Naive thymus-derived CD4-positive, alpha-beta T cell (primary cell): Measurements from ENCODE around the gene ERFL. TPM values are rescaled to one million over a fixed set of nuclear protein-coding genes. Genes with fewer than 3 reads are reported as not detected.

Source experiments
- ATAC-seq: fragments of 150-1000 bp; cut with Tn5 transposase; 2 replicates; pipeline ENCODE4 v1.10.0; 2021; ENCODE audit warnings: mild to moderate bottlenecking, moderate library complexity
- CTCF ChIA-PET: fragments of 350-600 bp; sonication (Branson Sonifier 250); formaldehyde crosslinking; loops from one replicate; lab custom pipeline; 2021; ENCODE audit warnings: antibody characterized with exemption; lab: Charles Lee
- POLR2A ChIA-PET: fragments of 350-600 bp; sonication (Branson Sonifier 250); formaldehyde crosslinking; loops from one replicate; lab custom pipeline; 2021; ENCODE audit warnings: antibody characterized with exemption, inconsistent platforms; lab: Charles Lee
- DNase-seq, 9 donors: peaks; one replicate each; pipeline versions ENCODE4 v3.0.0 to v3.0.0-alpha.2; 2020 to 2022; ENCODE audit warnings: mixed read lengths in 1 of 9
- H3K27ac ChIP-seq: one replicate; pipeline ENCODE4 v1.7.0; 2013; ENCODE audit warnings: mild to moderate bottlenecking, low read depth, low read length, moderate library complexity
- H3K27me3 ChIP-seq, 2 donors: one replicate each; pipeline ENCODE4 v1.7.0; 2013; ENCODE audit warnings: low read length in 2 of 2, mild to moderate bottlenecking in 2 of 2, moderate library complexity in 2 of 2; ENCODE audit not compliant: control insufficient read depth in 2 of 2, insufficient read depth in 2 of 2
- H3K36me3 ChIP-seq, 3 experiments: 1 replicate in 2 of 3; 2 replicates in 1 of 3; pipeline ENCODE4 v1.7.0; 2013; ENCODE audit warnings: low read length in 3 of 3, mild to moderate bottlenecking in 3 of 3, moderate library complexity in 1 of 3; ENCODE audit not compliant: insufficient read depth in 3 of 3, control insufficient read depth in 2 of 3
- H3K4me1 ChIP-seq, 2 donors: one replicate each; pipeline ENCODE4 v1.7.0; 2013; ENCODE audit warnings: low read length in 2 of 2, mild to moderate bottlenecking in 2 of 2, moderate library complexity in 1 of 2; ENCODE audit not compliant: control insufficient read depth in 2 of 2, insufficient read depth in 2 of 2
- H3K4me3 ChIP-seq: 2 replicates; pipeline ENCODE4 v1.7.0; 2013; ENCODE audit warnings: mild to moderate bottlenecking, low read length
- H3K9me3 ChIP-seq, 3 experiments: 1 replicate in 2 of 3; 2 replicates in 1 of 3; pipeline ENCODE4 v1.7.0; 2013; ENCODE audit warnings: low read length in 3 of 3; ENCODE audit not compliant: control insufficient read depth in 2 of 3
- H3K27ac Mint-ChIP-seq, 9 donors: one replicate each; pipeline ENCODE4 v1.8.0; 2020 to 2022; ENCODE audit warnings: mixed read lengths in 9 of 9, mild to moderate bottlenecking in 8 of 9, moderate library complexity in 5 of 9, inconsistent platforms in 2 of 9
- H3K27me3 Mint-ChIP-seq, 5 donors: one replicate each; pipeline ENCODE4 v1.8.0; 2021 to 2022; ENCODE audit warnings: mixed read lengths in 5 of 5, mild to moderate bottlenecking in 1 of 5
- H3K36me3 Mint-ChIP-seq, 5 donors: one replicate each; pipeline ENCODE4 v1.8.0; 2020 to 2022; ENCODE audit warnings: mixed read lengths in 5 of 5, mild to moderate bottlenecking in 3 of 5, inconsistent platforms in 1 of 5
- H3K4me1 Mint-ChIP-seq, 7 donors: one replicate each; pipeline ENCODE4 v1.8.0; 2020 to 2022; ENCODE audit warnings: mixed read lengths in 7 of 7, mild to moderate bottlenecking in 3 of 7, inconsistent platforms in 1 of 7
- H3K4me3 Mint-ChIP-seq, 10 donors: one replicate each; pipeline ENCODE4 v1.8.0; 2020 to 2022; ENCODE audit warnings: mild to moderate bottlenecking in 10 of 10, mixed read lengths in 10 of 10, moderate library complexity in 6 of 10, inconsistent platforms in 2 of 10
- H3K9me3 Mint-ChIP-seq, 11 donors: one replicate each; pipeline ENCODE4 v1.8.0; 2020 to 2022; ENCODE audit warnings: mixed read lengths in 11 of 11, mild to moderate bottlenecking in 4 of 11, inconsistent platforms in 1 of 11, moderate library complexity in 1 of 11
- intact Hi-C, 2 donors: fragments of 100-400 bp; cut with micrococcal nuclease; formaldehyde crosslinking; loops; one replicate each; pipeline ENCODE4 v1.15.1; 2023
- polyA plus RNA-seq, 2 donors: library from polyadenylated mRNA; unstranded; fragments of 300-500 nt; fragmentation: Illumina TruSeq; gene quantifications; one replicate each; pipeline ENCODE4 v1.2.3, GENCODE V29; 2021
- total RNA-seq, 6 experiments: library from RNA in 5 of 6; stranded (reverse) in 5 of 6; gene quantifications; 1 replicate in 5 of 6; 2 replicates in 1 of 6; pipeline ENCODE4 v1.2.3 and lab custom pipeline; 2021 to 2026

Gene ERFL
- total and polyA plus RNA-seq, 7 experiments from 2014 or later = 3.0 to 15.0 (median 8.0) TPM; not detected in 2

DNA sequence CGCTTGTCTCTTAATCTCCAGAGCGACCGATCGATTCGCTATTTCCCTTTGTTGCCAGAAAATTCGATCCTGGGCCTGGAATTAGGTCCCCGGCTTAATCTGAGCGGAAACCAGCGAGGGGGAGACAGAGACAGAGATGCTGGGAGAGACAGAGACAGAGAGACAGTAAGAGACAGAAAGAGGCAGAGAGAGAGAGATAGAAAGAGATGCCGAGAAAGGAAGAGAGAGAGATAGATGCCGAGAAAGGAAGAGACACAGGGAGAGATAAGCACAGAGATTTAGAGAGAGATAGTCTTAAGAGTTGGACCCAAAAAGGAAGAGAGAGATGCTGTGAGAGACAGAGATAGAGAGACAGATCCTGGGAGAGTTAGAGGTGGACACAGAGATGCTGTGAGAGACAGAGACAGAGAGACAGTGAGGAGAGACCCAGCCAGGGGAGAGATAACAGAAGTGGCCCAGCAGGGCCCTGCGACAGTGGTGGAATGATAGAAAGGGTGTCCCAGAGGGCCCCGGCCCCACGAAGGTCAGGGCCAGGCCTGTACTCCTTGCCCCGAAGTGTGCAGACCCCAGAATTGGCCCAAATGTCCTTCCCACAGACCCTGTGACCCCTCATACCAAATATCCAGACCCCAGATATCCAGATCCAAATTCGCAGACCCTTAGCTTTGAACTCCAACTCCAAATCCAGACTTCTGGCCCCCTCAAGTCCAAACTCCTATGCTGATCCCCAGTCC is 1.3 kb downstream of the ERFL start:
- ChIA-PET CTCF (interaction anchor here (1.1 kb wide), 1 partner anchor 52 kb away, joined by 3 read pairs; no protein-coding TSS in a partner anchor), POLR2A (interaction anchor here (0.7 to 5.2 kb wide), 4 partner anchors 19 to 52 kb away, joined by 3 to 43 read pairs (median 4); partner anchors contain the start of genes CD79A and RABAC1)
- Histone ChIP-seq H3K9me3 (no peaks in the 10 kb centered on the region), H3K27ac (peak overlapping the region; percentile 70), H3K4me3 (no peak overlapping the region), H3K4me1 (peaks cover 18 to 22% of the 10 kb centered on the region in 2 donors), H3K36me3 (no peaks in the 10 kb centered on the region), H3K27me3 (no peaks in the 10 kb centered on the region)
- intact Hi-C loops = loop anchor here in 1 of 2 donors (2.0 kb wide), 1 partner anchor 14 kb away; no protein-coding TSS in a partner anchor
- ATAC-seq (no peak), DNase-seq (no peak)
- Mint-ChIP-seq H3K27ac (no peak overlapping the region), H3K4me1 (peaks cover 30 to 44% (median 34%) of the 10 kb centered on the region in 7 donors), H3K36me3 (peaks cover 0 to 10% (median 4%) of the 10 kb centered on the region in 5 donors), H3K4me3 (no peak overlapping the region), H3K9me3 (peaks cover 0 to 3% (median 0%) of the 10 kb centered on the region in 11 donors), H3K27me3 (peaks cover 0 to 18% (median 10%) of the 10 kb centered on the region in 5 donors)

DNA sequence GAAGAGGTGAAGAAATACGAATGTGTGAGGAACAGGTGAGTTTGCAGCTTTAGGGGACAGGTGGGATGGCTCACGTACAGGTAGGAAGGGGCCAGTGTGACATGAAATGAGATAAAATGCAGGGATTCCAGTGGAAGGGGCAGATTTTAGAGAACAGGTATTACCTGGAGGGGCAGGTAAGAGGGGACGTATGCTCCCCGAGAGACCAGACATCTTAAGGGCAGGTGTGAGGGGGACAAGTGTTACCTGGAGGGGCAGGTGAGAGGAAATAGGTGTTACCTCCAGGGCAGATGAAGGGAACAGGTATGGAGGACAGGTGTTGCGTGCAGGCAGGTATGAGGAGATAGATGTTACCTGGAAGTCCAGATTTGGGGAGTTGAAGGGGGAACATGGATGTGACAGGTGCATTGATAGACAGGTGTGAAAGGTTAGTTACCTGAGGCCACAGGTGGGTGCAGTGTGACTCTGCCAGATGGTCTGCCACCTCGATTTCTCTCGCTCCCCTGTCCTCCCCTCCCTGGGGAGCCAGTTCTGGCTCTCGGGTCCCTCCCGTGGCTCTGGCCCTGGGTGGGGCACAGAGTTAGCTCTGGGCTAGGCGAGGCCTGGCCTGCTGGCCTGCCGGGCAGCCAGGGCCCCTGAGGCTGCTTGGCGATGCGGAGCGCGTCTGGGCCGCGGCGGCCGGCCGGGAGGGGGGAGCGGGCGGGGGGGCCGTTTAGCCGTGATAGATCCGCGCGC is 2.1 kb downstream of the ERFL start:
- CTCF ChIA-PET = no interaction called here
- no peak overlapping the region for H3K4me3 Mint-ChIP-seq

DNA sequence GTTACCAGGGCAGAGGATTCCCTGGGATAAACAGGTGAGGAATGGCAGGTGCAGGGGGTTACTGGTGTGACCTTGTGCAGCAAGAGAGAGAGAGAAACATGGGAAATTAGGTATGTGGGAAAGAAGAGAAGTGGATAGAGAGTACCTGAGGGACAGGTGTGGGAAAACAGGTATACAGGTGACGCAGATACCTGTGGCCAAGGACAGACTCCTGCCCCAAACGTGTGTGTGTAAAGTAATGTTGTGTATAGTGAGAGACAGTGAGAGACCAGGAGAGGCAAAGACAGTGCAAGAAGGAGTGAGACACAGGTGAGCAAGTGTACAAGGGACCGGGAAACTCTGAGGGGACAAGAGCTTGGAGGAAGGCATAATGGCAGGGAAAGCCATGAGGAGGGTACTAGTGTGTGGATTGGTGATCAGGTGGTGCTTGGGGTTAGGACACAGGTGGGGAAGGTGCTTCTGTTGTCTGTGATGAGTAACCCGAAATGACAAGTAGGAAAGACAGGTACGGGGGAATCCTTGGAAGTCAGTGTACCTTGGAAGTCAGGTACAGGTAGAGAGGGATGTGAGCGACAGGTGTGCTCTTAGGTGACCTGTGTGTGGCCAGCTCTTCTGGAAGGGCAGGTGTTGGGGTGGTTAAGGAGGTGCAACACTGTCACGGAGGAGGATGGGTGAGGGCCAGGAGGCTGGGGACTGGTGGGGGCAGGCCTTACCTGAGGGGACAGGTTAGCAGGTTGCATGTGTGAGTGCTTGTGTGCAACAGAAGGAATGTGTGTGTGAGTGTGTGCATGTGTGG is 2.8 kb downstream of the ERFL start:
- no peak for DNase-seq
- POLR2A ChIA-PET = interaction anchor here (0.6 to 0.8 kb wide), 3 partner anchors 14 to 41 kb away, joined by 3 to 5 read pairs (median 4); no protein-coding TSS in a partner anchor
- no peaks in the 10 kb centered on the region for H3K9me3 ChIP-seq
- H3K36me3 ChIP-seq = no peaks in the 10 kb centered on the region
- H3K4me1 Mint-ChIP-seq = peaks cover 29 to 39% (median 35%) of the 10 kb centered on the region in 7 donors
- intact Hi-C loops = loop anchor here in 1 of 2 donors (2.0 kb wide), 1 partner anchor 13 kb away; no protein-coding TSS in a partner anchor
- H3K27ac ChIP-seq = no peak overlapping the region
- H3K9me3 Mint-ChIP-seq = peaks cover 0 to 3% (median 0%) of the 10 kb centered on the region in 11 donors
- CTCF ChIA-PET = no interaction called here
- H3K27me3 ChIP-seq = no peaks in the 10 kb centered on the region
- no peak overlapping the region for H3K4me3 ChIP-seq
- peaks cover 0 to 12% (median 4%) of the 10 kb centered on the region in 5 donors for H3K36me3 Mint-ChIP-seq
- H3K27ac Mint-ChIP-seq = no peak overlapping the region
- no peak overlapping the region for H3K4me3 Mint-ChIP-seq
- no peak for ATAC-seq
- H3K4me1 ChIP-seq = peaks cover 16 to 26% of the 10 kb centered on the region in 2 donors
- H3K27me3 Mint-ChIP-seq = peaks cover 0 to 23% (median 11%) of the 10 kb centered on the region in 5 donors

More for the DNA sequence above, 2.1 kb downstream of the ERFL start:
- no peak overlapping the region for H3K27ac Mint-ChIP-seq
- H3K9me3 Mint-ChIP-seq = peaks cover 0 to 3% (median 0%) of the 10 kb centered on the region in 11 donors
- peaks cover 0 to 22% (median 11%) of the 10 kb centered on the region in 5 donors for H3K27me3 Mint-ChIP-seq
- H3K9me3 ChIP-seq = no peaks in the 10 kb centered on the region
- no peak overlapping the region for H3K4me3 ChIP-seq
- peaks cover 0 to 12% (median 4%) of the 10 kb centered on the region in 5 donors for H3K36me3 Mint-ChIP-seq
- no peak overlapping the region for H3K27ac ChIP-seq
- ATAC-seq (no peak), DNase-seq (no peak)
- H3K4me1 ChIP-seq = peaks cover 18 to 27% of the 10 kb centered on the region in 2 donors
- peaks cover 34 to 43% (median 39%) of the 10 kb centered on the region in 7 donors for H3K4me1 Mint-ChIP-seq
- POLR2A ChIA-PET = interaction anchor here (0.8 to 5.2 kb wide), 2 partner anchors 15 to 51 kb away, joined by 5 to 43 read pairs; partner anchors contain the start of gene CD79A
- intact Hi-C loops = loop anchor here in 1 of 2 donors (2.0 kb wide), 1 partner anchor 13 kb away; no protein-coding TSS in a partner anchor
- H3K36me3 ChIP-seq = no peaks in the 10 kb centered on the region
- no peaks in the 10 kb centered on the region for H3K27me3 ChIP-seq

DNA sequence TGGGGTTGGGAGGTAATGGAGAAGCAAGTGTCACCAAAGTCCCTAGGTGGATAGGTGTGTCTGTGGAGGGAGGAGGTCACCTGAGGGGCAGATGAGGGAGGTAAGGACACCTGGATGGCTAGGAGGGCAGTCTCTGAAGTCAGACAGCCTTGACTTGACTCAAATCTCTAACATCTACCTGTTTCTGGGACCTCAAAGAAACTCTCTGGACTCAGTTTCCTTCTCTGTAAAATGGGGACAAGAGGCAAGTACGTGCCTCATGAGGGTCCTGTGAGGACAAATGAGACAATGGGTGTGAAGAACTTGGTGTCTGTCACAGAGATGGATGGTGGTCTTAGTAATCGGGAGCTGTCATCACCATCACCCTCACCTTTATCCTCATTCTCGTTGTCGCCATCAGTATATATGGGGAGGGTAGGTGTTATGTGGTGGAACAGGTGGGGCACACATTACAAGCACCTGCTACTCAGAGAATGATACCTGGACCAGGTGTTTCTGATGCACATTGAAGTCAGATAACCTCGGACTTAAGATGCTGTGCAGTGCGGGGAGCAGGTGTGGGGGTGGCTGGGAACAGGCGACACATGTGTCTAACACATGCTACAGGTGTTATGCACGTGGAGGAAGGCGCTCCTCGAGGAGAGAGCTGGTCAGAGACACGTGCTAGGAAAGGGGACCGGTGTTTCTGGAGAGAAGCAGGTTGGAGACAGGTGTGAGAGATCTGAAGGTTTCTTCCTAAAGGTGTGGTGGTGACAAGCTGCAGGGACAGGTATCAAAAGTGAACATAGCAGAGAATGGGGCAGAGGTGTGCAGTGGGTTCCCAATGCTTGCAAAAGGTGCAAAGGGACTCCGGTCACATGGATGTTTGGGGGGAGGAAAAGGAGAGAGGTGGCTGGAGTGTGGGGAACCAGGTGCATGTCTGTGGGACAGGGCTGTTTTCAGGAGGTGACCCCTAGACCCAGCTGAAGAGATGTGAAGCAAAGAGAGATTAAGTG is 3.8 kb downstream of the ERFL start:
- intact Hi-C loops = no loop called here
- peaks cover 0 to 23% (median 11%) of the 10 kb centered on the region in 5 donors for H3K27me3 Mint-ChIP-seq
- H3K4me1 ChIP-seq = peaks cover 7 to 17% of the 10 kb centered on the region in 2 donors
- ChIA-PET CTCF (no interaction called here), POLR2A (interaction anchor here (0.6 to 1.3 kb wide), 4 partner anchors 13 to 60 kb away, joined by 3 to 4 read pairs (median 4); no protein-coding TSS in a partner anchor)
- H3K4me3 ChIP-seq = no peak overlapping the region
- no peak for ATAC-seq
- no peaks in the 10 kb centered on the region for H3K27me3 ChIP-seq
- H3K27ac Mint-ChIP-seq = no peak overlapping the region
- peaks cover 0 to 3% (median 0%) of the 10 kb centered on the region in 11 donors for H3K9me3 Mint-ChIP-seq
- H3K36me3 ChIP-seq = no peaks in the 10 kb centered on the region
- no peak overlapping the region for H3K4me3 Mint-ChIP-seq
- H3K27ac ChIP-seq = no peak overlapping the region
- no peak for DNase-seq
- H3K36me3 Mint-ChIP-seq = peaks cover 0 to 12% (median 4%) of the 10 kb centered on the region in 5 donors
- H3K4me1 Mint-ChIP-seq = peaks cover 22 to 30% (median 26%) of the 10 kb centered on the region in 7 donors
- H3K9me3 ChIP-seq = no peaks in the 10 kb centered on the region

DNA sequence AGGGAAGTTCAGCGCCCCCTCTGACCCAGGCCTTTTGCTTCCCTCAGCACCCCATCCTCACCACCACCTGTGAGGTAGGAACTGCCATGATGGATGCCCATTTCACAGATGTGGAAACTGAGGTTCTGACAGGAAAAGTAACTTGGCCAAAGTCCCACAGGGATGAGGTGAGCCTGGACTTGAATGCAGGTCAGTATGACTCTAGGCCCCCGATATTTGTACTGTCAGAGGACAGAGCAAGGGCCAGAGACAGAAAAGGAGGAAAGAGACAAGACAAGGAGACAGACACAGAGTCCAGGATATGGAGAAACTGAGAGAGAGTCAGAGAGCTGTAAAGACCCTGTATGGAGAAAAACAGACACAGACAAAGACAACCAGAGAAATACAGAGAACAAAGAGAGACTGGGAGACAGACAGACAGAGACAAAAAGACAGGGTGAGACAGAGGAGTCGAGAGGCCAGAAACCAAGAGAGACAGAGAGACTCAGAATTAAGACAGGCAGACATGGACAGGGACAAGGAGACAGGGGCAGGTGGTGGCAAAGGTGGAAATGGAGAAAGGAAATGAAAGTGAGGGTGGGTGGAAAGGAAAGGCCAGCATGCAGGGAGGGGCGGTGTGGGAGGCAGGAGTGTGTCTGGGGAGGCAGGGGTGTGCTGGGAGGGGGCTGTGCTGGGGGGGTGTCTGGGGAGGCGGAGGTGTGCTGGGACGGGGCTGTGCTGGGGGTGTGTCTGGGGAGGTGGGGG is 5.0 kb downstream of the ERFL start:
- CTCF ChIA-PET = no interaction called here
- Mint-ChIP-seq H3K36me3 (peaks cover 0 to 8% (median 4%) of the 10 kb centered on the region in 5 donors), H3K4me1 (peaks cover 14 to 22% (median 17%) of the 10 kb centered on the region in 7 donors), H3K4me3 (peak overlapping the region in 2 of 10 donors; percentile 3 to 25), H3K9me3 (peaks cover 0 to 3% (median 0%) of the 10 kb centered on the region in 11 donors), H3K27me3 (peaks cover 0 to 17% (median 9%) of the 10 kb centered on the region in 5 donors), H3K27ac (peak overlapping the region in 5 of 9 donors; percentile 5 to 56 (median 7))
- intact Hi-C loops = no loop called here
- Histone ChIP-seq H3K27me3 (no peaks in the 10 kb centered on the region), H3K4me1 (peaks cover 0 to 12% of the 10 kb centered on the region in 2 donors), H3K36me3 (no peaks in the 10 kb centered on the region), H3K27ac (no peak overlapping the region), H3K4me3 (no peak overlapping the region), H3K9me3 (no peaks in the 10 kb centered on the region)
- no peak for DNase-seq
- ATAC-seq = no peak
- POLR2A ChIA-PET = interaction anchor here (1.0 to 1.3 kb wide), 4 partner anchors 12 to 59 kb away, joined by 3 to 4 read pairs (median 4); no protein-coding TSS in a partner anchor
